ENCODE measurements around the gene ICE2.
"Not testable (repeated sequence)": the region's sequence is repeated elsewhere in the genome, so short reads cannot be mapped to it uniquely, and the experiment has no call there.

Gene ICE2

DNA sequence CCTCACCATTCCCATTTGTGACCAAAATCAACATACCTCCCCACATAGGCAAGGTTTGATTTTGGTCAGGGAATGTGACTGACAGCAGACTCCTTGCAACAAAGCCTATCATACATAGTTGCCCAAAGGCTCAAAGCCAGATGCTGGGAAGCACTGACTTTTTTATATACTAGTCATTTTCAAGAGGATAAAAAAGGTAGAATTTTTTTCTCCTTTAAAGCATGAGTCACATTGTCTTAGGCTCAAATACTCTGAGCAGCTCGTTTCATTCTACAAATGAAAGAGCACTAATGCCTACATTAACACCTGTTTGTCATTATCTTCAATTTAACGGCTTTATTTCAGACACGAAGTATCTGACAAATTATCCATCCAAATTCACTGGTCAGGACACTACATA, 36.2 kb downstream of the ICE2 start:
- no peak for DNase-seq

- DNase-seq, result no peak
These were observed 36.8 kb downstream of the ICE2 start for GRCh38 chr15:60442031-60442650.

DNA sequence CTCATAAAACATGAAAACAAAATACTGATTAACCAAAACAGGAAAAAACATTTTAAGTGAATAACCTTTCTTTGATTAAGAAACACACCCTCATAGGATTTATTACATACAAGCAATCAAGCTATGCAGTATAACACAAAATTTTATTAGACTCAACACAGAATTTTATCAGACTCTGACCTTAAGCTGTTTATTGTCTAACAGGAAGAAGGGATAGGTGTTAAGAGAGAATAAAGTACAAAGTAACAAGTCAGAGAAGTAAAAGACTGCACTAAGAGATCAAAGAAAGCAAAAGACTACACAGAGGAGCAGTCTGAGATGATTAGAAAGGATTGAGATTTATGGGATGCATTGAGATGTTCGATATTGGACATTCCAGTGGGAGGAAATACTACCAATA, 37.6 kb downstream of the ICE2 start:
- DNase-seq, result no peak

- no peak for DNase-seq
These were observed 40.3 kb downstream of the ICE2 start for GRCh38 chr15:60438646-60439045.

DNA sequence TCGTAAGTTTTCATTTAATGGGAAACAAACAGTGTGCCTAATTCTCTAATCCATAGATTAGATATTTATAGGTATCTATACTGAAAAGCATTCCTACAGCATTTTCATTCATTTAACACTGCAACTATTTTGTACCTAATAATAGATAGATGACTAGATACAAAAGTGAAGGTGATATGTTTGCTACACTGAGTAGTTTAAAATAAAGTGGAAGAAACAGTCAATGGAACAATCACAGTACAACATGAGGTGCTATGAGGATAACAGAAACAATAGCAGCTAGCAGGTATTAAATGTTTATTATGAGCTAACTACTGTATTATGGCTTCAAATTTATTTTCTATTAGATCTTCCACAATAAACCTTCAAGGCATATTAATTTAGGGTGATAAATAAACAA, 50.0 kb downstream of the ICE2 start:
- DNase-seq, result no peak

GRCh38 chr15:60426870-60427508, 52.0 kb downstream of the ICE2 start:
- no peak for DNase-seq

GRCh38 chr15:60425461-60425860, 53.5 kb downstream of the ICE2 start:
- no peak for DNase-seq

DNA sequence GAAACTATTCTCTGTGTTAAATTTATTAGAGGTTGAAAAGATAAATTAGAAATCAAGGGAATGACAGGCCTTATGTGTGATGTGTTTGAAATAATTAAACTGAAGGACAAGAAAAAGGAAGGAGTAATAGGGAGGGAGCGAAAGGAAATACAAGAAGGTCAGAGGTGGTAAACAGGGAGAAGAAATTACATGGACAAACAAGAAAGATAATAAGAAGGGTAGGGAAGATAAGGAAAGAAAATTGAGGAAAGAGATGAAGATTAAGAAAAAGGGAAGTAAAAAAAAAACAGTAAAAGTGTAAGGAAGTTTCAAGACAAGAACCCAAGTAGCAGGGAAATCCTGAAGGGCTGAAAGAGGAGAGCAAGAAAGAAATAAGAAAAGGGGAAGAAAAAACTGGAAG, 54.9 kb downstream of the ICE2 start:
- DNase-seq, result no peak

GRCh38 chr15:60423537-60423936, 55.4 kb downstream of the ICE2 start:
- peak; percentile 12 for DNase-seq

- no peak for DNase-seq
These were observed 57.4 kb downstream of the ICE2 start for GRCh38 chr15:60421544-60421943.

DNA sequence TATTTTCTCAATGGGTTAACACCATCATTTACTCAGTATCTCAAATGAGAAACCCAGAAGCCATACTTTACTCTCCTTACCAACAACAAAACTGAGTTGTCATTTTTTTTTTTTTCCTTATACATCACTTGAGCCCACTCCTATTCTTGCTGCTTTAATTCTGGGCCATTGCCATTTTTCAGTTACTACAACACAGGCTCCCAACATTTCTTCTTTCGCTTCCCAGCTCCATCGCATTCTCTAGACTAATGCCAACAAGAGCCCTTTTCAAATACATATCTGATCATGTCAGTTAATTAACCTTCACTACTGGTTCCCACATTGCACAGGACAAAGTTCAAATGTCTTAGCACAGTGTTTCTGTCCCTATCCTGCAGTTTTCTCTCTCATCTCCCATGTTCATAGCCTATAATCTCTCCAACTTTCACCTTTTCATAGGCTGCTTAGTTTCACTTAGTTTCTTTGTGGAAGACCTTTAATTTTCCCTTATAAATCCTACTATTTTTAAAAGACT, 58.7 kb downstream of the ICE2 start:
- DNase-seq, result no peak

GRCh38 chr15:60419753-60420152, 59.2 kb downstream of the ICE2 start:
- no peak for DNase-seq

DNA sequence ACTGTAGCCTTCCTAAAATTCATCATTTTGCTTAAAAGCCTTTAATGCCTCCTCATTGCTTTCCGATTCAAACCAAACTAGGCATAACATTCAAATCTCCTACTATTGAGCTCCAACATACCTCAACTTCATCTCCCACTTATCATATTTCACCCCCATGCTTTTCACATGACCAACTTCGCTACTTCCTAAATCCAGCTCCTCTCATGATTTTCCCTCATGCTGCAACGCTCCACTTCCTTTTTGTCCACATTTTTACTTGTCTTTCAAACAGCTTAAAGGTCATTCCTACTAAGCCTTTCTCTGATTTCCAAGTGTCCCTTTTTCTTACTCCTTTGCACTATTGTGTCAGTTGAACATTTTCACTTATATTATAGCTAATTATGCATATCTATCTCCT, 60.8 kb downstream of the ICE2 start:
- no peak for DNase-seq

DNA sequence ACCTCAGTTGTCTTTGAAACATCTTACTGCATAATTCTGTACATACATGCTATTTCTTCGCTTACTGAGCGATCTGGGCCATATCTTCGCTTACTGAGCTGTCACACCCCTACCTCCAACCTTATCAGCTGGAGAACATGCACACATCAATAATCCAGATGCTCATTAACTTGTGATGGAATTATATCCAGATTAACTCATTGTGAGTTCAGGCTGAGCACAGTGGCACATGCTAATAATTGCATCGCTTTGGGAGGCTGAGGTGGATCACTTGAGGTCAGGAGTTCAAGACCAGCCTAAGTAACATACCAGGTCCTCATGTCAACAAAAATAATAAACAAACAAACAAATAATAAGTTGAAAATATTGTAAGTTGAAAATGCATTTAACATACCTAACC, 61.8 kb downstream of the ICE2 start:
- no peak for DNase-seq

GRCh38 chr15:60416484-60416883, 62.5 kb downstream of the ICE2 start:
- DNase-seq, result no peak

- DNase-seq, result no peak
These were observed 64.8 kb downstream of the ICE2 start for GRCh38 chr15:60414016-60414682.

- DNase-seq, result no peak
These were observed 65.6 kb downstream of the ICE2 start for GRCh38 chr15:60413231-60413824.

GRCh38 chr15:60412807-60413206, 66.1 kb downstream of the ICE2 start:
- DNase-seq, result not testable (repeated sequence)

DNA sequence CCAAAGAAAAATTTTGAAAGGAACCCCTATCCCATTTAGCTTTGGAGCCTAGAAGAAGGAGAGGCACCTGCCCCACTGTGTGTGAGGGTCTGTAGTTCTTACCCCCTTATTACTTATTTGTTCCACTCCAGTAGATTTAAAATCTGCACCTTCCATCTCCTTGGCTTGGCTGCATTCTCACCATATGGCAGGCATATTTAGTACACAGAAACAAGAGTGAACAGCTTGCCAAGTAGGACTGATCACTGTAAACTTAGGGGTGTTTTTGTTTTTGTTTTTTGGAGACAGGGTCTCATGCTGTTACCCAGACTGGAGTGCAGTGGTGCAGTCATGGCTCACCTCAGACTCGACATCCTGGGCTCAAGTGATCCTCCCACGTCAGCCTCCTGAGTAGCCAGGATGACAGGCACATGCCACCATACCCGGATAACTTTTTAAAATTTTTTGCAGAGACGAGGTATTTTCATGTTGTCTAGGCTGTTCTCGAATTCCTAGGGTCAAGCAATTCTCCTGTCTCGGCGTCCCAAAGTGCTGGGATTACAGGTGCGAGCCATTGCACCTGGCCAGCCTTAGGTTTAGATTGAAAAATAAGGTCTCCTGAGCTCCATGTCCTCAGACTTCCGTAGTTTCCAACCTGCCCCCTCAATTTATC, 67.0 kb downstream of the ICE2 start:
- no peak for DNase-seq

DNA sequence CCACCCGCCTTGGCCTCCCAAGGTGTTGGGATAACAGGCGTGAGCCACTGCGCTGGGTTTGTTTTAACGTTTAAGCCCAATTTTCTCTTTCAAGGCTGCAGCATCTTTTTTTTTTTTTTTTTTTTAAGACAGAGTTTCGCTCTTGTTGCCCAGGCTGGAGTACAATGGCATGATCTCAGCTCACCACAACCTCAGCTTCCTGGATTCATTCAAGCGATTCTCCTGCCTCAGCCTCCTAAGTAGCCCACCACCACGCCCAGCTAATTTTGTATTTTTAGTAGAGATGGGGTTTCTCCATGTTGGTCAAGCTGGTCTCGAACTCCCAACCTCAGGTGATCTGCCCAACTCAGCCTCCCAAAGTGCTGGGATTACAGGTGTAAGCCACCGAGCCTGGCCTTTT, 68.6 kb downstream of the ICE2 start:
- DNase-seq, result not testable (repeated sequence)

- peak; percentile 52 for DNase-seq
These were observed 70.4 kb downstream of the ICE2 start for GRCh38 chr15:60408463-60408981.

- no peak for DNase-seq
These were observed 71.5 kb downstream of the ICE2 start for GRCh38 chr15:60407415-60407805.

Measured in activated CD4-positive, alpha-beta T cell treated with anti-CD3 and anti-CD28 coated beads, Interleukin-2, amount 50 U/mL, for 16 hours (primary cell).